HG03469 (cell line): ENCODE measurements around the gene B3GNT9.

Experiments used
- ATAC-seq: cut with Tn5 transposase; IDR thresholded peaks from one replicate; pipeline ENCODE4 v1.9.1; 2021; ENCODE audit warnings: mild to moderate bottlenecking, moderate library complexity, moderate number of reproducible peaks; ENCODE audit not compliant: unreplicated experiment

Gene B3GNT9, protein sequence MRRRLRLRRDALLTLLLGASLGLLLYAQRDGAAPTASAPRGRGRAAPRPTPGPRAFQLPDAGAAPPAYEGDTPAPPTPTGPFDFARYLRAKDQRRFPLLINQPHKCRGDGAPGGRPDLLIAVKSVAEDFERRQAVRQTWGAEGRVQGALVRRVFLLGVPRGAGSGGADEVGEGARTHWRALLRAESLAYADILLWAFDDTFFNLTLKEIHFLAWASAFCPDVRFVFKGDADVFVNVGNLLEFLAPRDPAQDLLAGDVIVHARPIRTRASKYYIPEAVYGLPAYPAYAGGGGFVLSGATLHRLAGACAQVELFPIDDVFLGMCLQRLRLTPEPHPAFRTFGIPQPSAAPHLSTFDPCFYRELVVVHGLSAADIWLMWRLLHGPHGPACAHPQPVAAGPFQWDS

DNA sequence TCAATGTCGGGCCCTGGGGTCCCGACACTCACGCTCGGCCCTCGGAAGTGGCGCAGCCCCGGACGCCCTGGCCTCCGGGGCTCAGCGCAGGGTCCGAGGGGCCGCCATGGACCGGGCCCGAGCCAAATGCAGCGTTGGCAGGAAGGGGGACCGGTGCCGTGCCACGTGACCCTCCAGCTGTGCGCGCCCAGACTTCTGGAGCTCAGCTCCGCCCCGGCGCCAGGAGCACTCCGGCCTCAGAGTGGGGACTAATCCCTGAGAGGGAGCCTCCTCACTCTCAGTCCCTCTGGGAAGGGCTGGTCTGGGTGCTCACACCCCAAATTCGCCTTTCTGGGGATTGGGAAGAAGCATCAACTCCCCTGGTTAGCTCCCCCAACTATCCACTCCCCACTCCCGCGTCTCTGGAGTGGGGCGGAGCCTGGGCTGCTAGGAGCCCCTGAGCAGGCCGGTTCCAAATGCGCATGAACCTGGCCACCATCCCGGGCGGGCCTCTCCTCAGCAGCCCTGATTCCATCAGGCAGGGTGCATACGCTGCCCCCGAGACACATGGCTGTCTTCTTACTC, at the start of gene B3GNT9:
TSS of gene B3GNT9 (minus strand) at position 166 of the 564 bp plus-strand sequence. CDS start 513 bp downstream, outside the sequence.
- no peak for ATAC-seq

DNA sequence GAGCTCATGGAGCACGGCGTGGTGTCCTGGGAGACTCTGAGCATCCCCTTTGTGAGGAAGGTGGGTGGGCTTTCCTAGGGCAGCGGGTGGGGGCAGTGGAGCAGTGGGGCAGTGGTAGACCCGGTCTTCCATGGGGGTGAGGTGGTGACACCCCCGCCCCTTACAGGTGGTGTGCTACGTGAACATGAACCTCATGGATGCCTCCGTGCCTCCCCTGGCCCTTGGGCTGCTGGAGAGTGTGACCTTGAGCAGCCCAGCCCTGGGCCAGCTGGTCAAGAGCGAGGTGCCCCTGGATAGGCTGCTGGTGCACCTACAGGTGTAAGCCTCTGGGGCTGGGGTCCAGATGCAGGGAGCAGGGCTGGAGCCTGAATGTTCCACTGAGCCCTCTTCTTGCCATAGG, 49.7 kb upstream of the B3GNT9 start:
- ATAC-seq, result no peak

DNA sequence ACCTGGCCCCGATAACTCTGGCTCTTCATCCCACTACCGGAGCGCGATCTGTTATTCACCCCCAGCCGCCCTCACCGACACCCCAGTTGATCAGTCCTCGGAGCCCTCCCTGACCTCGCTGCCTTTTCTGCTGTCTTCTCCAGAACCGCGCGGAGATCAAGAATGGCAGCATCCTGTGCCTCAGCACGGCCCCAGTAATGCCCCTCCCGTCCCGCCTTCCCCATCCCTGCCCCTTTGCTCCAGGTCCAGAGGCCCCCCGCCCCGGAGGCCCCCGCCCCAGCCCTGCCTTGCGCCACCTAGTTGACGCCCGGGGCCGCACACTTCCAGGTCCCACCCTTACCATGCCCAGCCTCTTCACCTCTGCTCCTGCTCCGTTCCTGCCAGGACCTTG, 49.0 kb upstream of the B3GNT9 start:
- ATAC-seq, result no peak

DNA sequence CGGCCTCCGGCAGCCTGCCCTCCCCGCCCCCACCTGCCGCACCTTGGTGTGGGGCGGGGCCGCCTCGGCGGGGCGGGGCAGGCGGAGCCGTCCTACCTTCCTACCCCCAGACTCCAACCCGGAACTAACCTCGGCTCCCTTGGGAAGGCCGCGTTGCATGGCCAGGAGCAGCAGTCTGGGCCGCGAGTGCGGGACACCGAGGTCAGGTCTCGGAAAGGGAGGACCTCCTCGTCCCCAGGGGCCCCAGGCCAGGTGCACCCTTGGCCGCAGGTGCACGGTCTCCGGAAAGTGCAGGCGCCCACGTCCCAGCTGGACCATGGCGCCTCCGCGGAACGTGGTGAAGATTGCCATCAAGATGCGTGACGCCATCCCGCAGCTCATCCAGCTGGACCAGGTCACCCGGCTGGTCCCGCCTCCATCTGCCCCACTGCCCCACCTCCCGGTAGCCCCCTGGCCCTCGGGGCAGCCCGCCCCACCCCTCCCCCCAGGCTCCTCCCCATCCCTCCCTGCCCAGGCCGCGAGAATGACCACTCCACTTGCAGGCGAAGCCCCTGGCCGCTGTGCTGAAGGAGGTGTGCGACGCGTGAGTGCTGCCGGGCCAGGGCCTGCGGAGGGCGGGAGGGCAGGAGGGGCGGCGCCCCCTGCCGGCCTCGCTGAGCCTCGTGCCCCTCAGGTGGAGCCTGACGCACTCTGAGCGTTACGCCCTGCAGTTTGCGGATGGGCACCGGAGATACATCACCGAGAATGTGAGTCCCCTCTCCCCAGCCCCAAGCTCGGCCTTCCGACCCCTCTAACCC, 48.4 kb upstream of the B3GNT9 start, which contains the start of gene ELMO3:
TSS of gene ELMO3 (plus strand) at position 121 of the 797 bp plus-strand sequence. CDS start at position 317, 196 bp downstream.
- no peak for ATAC-seq

DNA sequence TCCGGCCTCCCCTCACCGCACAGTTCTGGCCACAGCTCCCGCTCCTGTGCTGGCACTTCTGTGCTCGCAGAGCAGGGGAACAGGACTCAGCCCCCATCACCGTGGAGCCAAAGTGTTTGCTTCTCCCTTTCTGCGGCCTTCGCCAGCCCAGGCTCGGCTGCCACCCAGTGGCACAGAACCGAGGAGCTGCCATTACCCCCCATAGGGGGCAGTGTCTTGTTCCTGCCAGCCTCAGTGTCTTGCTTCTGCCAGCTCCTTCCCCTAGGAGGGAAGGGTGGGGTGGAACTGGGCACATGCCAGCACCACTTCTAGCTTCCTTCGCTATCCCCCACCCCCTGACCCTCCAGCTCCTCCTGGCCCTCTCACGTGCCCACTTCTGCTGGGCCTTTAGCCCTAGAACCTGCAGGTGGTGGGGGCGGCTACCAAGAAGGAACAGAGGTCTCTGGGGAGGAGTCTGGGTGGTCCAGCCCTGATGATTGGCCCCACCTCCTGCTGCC, 47.5 kb upstream of the B3GNT9 start:
- ATAC-seq, result no peak

DNA sequence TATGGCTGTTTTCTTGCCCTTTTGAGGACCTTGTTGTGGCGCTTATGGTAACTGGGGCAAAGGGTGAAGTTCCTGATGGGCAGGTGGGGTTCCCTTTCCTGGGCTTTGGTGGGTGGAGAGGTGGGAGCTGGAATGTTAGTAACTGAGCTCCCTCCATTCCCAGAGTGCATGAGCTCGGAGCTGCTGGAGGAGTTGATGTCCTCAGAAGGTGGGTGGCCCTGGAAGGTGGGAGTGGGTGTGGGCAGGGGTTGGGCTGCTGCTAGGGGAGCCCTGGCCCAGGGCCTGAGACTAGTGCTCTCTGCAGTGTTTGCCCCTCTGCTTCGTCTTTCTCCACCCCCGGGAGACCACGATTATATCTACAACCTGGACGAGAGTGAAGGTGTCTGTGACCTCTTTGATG, 46.9 kb upstream of the B3GNT9 start:
- ATAC-seq, result no peak

DNA sequence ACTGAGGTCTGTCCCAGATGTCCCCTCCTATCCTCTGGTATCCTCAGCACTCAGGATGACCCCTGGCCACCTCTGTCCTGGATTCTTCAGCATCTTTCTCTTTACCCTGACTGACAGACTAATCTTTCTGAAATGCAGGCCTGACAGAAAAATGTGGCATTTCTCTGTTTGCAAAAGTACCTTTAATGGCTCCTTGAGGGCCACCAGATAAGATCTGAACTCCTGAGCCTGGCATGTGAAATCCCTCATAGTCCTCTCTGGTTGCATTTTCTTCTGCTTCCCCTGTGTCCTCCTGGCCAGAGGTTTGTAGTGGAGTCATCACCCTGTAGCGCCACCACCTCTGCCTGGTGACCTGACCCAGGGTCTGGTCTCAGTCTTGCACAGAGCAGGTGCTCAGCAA, 46.1 kb upstream of the B3GNT9 start:
- ATAC-seq, result no peak

DNA sequence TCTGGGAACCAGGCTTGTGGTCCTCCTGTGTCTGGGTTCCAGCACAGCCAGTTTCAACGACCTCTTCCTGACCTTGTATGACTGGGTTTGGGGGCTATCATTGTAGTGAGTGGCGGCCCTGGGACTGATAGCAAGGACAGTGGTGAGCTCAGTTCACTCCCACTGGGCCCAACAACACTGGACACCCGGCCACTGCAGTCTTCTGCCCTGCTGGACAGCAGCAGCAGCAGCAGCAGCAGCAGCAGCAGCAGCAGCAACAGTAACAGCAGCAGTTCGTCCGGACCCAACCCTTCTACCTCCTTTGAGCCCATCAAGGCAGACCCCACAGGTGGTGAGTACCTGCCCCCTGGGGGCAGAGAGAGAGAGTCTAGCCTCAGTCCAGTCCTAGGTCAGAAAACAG, 44.9 kb upstream of the B3GNT9 start:
- ATAC-seq, result no peak

DNA sequence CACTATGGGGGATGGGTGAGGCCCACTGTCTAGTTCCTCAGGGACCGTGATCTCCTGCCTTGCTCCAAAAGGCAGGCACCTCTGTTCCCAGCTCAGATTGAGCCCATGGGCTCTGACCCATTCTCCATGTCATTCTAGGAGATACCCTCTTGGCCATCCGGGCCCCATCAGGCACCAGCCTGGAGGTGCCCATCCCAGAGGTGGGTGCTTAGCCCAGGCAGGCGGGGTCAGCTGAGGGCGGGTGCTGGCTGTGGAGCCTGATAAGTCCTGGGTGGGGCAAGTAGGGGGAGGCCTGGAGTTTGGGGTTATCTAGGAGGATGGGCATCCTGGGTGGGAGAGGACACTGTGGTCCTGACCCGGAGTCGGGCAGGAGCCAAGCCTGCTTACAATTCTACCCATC, 43.5 kb upstream of the B3GNT9 start:
- ATAC-seq, result no peak

DNA sequence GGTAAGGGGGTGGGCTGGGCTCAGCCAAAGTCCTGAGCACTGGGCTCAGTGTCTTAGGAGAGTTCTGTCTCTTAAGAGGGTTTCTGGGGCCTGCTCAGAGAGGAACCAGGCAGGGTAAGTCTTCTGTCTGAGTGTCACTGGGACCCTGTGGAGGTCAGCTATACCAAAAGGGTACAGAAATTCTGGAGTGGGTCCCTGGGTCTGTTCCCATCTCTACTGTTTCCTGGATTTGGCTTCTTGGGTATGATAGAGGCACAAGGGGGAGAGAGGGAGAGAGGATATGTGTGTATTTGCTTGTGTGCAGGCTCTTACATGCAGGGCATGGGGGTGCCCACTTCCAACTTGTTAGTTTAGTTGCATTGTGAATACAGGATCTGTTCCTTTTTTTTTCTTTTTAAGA, 42.7 kb upstream of the B3GNT9 start:
- no peak for ATAC-seq

DNA sequence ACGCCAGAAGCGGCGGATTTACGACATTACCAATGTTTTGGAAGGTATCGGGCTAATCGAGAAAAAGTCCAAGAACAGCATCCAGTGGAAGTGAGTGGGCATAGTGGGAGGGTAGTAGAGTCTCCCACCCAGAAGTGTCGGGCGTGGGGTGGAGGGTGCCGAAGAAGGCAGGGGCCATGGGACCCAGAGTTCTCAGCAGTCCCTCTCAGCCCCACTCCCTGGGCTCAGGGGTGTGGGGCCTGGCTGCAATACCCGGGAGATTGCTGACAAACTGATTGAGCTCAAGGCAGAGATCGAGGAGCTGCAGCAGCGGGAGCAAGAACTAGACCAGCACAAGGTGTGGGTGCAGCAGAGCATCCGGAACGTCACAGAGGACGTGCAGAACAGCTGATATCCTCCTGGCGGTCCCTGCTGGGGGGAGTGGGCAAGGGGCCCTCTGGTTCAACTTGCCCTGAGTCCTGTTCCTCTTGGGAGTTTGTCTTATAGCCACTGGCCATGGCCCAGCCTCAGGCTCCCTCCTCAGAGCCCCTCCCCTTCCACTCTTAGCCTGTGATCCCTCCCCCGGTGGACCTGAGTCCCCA, 42.1 kb upstream of the B3GNT9 start:
- ATAC-seq, result no peak

DNA sequence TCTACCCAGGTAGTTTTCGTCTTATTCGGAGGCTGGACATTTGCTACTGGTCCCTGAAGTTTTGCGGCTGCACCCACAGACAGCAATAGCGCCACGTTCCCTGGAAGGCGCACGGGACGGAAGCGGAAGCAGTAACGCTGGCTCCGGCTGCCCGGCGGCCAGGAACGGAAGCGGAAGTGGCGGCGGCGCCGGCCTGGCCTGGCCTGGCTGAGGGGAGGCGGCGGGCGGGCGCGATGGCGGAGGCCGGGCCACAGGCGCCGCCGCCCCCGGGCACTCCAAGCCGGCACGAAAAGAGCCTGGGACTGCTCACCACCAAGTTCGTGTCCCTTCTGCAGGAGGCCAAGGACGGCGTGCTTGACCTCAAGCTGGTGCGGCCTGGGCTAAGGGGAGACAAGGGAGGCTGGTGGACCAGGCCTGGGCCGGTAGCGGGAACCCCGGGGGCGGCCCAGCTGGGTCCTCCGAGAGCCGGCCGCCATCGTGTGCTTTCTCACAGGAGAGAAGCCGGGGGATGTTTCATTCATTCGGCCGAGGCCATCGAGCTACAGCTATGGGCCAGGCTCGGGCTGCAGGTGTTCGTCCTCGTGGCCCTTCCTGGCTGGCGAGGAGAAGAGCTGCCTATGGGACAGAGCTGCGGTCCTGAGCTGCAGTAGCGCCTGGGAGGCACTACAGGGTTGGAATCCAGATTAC, 41.3 kb upstream of the B3GNT9 start, which contains the start of gene E2F4:
TSS of gene E2F4 (plus strand) at position 161 of the 687 bp plus-strand sequence. CDS start at position 234, 73 bp downstream.
- ATAC-seq, result peak; percentile 66

DNA sequence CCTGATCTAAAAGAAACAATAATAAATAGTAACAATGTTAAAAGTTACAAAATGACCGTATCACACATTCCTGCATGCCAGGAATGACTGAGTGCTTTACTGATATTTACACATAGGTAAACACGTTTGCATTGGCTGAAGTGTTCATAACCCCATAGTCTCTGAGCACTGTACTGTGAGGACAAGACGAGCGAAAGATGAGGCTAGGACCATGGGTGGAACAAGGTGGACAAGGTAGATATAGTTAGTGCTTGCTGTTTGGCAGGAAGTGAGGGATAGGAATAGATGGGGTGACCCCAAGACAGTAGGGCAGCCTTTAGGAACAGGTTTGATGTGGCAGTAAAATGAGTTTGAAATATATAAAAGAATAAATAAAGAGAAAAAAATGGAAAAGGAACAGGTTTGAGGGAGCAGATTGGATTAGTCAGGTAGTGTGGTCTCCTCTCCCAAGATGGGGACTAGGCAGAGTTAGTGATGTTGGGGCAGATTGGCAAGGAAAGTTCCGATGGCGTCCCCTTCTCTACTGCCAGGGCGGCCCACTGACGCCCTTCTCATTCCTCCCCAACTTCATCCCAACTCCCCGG, 40.7 kb upstream of the B3GNT9 start:
- no peak for ATAC-seq

DNA sequence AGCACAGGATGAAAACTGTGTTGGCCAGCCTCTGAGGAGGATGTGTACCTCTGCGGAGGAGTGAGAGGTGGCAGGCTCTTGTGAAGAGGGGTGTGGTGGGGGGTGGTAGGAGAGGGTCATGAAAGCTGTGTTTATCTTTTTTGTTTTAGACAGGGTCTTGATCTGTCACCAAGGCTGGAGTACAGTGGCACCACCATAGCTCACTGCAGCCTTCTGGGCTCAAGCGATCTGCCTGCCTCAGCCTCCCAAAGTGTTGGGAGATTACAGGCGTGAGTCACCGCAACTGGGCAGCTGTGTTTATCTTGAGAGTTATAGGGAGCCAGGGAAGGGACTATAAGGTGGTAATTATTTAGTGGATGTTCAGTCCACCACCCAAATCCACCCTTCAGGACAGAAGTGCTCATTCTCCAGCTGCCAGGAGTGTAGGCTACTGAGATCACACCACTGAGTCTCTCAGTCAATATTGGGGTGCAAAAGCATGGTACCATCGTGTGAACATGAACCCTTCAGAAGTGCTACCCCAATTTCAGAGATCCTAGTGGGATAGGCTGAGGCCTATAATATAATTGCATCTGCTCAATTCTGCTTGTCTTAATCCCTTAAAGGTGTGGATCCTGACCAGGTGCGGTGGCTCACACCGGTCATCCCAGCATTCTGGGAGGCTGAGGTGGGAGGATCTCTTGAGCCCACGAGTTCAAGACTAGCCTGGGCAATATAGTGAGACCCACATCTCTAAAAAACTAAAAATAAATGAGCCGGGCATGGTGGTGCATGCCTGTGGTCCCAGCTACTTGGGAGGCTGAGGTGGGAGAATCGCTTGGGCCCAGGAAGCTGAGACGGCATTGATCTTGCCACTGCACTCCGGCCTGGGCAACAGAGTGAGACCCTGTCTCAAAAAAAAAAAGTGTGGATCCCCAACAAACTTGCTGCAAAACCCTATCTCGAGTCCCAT, 39.9 kb upstream of the B3GNT9 start:
- ATAC-seq, result no peak

DNA sequence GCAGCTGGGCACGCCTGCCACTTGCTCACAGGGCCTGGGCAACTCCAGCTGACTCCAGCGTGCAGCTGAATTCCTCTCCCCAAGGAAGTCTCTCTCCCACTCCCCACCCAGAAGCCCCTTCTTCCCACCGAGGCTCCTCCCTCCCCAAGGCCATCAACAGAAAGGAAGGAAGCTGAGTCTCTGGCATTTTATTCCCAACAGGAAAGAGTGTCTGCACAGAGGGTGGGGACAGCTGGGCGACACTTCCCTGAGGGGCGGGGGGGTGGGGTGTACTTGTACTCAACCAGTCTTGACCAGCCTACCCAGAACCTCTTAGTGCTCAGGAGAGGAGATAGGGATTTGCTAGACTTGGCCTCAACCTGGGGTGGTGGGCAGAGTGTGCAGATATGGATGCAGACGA, 39.2 kb upstream of the B3GNT9 start, which contains the start of gene EXOC3L1:
TSS of gene EXOC3L1 (minus strand) at position 96 of the 400 bp plus-strand sequence. CDS start 460 bp downstream, outside the sequence.
- ATAC-seq, result no peak

DNA sequence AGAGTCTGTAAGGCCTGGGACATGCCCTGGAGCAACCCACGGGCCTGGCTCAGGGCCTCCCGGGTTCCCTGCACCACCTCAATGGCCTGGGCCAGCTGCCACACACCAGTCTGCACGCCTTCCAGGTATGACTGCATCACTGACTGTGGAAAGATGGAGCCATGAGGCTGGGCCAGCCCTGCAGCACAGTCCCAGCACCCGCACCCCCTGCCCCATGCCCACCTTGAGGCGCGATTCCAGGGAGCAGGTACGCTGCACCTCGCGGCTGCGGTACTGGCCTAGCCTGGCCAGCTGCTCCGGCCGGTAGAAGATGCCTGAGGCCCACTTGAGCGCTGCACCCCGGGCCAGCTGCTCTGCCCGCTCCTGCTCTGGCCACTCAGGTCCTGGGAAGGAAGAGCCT, 38.0 kb upstream of the B3GNT9 start:
- no peak for ATAC-seq

DNA sequence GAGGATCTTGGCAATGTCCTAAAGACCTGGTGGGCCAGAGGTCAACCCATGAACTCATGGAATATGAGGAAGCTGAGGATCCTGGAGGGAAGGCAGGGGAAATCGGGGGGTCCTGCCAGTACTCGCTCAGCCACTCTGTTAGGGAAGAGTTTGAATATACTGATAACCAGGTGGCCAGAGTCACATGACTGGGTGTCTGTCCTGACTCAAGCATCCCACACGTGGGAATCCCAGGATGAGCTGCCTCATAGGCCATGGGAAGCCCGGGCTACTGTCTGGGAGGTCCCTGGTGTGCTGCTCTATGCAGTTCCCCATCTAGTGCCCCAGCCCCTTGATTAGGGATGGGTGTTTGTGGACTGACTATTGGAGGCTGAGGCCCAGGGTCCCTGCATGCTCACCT, 37.5 kb upstream of the B3GNT9 start:
- no peak for ATAC-seq

DNA sequence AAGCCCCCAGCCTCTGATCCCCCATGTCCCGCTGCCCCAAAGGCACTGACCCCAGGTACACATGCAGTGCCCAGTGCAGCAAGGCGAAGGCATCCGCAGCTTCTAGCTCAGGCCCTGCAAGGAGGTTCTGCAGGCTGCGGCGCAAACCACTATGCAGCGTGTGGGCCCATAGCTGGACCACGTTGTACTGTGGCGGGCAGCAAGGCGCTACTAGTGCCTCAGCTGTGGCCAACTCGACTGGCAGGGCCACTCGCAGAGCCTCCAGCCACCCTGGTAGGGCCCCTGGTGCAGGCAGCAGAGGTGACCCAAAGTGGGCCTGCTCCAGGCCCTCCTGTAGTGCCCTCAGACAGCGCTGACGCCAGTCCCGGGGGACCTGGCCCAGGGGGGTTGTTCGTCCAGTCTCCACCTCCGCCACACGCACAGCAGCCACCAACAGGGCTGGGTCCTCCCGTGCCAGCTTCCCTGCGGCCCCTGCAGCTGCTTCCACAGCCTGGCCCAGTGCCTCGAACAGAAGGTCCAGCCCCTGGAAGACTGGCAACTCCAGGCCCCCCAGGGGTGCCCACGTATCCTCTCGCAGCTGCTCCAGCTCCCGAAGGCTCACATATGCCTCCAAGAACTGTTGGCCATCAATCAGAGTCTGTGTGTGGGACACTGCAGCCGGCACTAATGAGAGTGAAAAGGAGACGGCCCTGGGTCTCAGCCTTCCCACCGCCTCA, 36.5 kb upstream of the B3GNT9 start:
- no peak for ATAC-seq
